HEK293 (cell line): ENCODE data around the gene BPIFB4.

Source experiments
- CTCF ChIA-PET: fragments of 350-600 bp; formaldehyde crosslinking; extraction: SDS; loops from one replicate; lab custom pipeline; 2021; ENCODE audit warnings: antibody characterized with exemption; lab: Yijun Ruan, JAX
- POLR2A ChIA-PET: fragments of 300-600 bp; formaldehyde crosslinking; extraction: SDS; loops from one replicate; lab custom pipeline; 2020; ENCODE audit warnings: antibody characterized with exemption, inconsistent platforms; lab: Yijun Ruan, JAX
- H3K27ac ChIP-seq: fragments of 200-500 bp; sonication (Bioruptor generic); 2 replicates; pipeline ENCODE4 v1.5.1; 2014; ENCODE audit warnings: low read depth, low read length, control low read depth, inconsistent platforms; ENCODE audit errors: extremely low read depth
- H3K36me3 ChIP-seq, 2 experiments: fragments of 200-500 bp in 1 of 2; sonication (Bioruptor generic) in 1 of 2; 1 replicate in 1 of 2; 2 replicates in 1 of 2; pipeline ENCODE4 v1.5.1; 2014 to 2017; ENCODE audit warnings: inconsistent platforms in 2 of 2, low read length in 2 of 2; ENCODE audit not compliant: control insufficient read depth in 2 of 2, insufficient read depth in 1 of 2
- H3K4me1 ChIP-seq: fragments of 200-500 bp; sonication (Bioruptor generic); 2 replicates; pipeline ENCODE4 v1.5.1; 2014; ENCODE audit warnings: mild to moderate bottlenecking, low read length, inconsistent platforms; ENCODE audit not compliant: control insufficient read depth, insufficient read depth
- H3K4me3 ChIP-seq: 2 replicates; pipeline ENCODE4 v1.5.1; 2011; ENCODE audit warnings: low read depth, mild to moderate bottlenecking, control low read depth, low read length, moderate library complexity
- H3K9me3 ChIP-seq: fragments of 200-500 bp; sonication (Bioruptor generic); 2 replicates; pipeline ENCODE4 v1.5.1; 2014; ENCODE audit warnings: low read depth, low read length, inconsistent platforms; ENCODE audit not compliant: control insufficient read depth, insufficient read depth
- BCL11A ChIP-seq: fragments of 450-650 bp; formaldehyde crosslinking; IDR thresholded peaks from 2 replicates; pipeline ENCODE4 v1.5.1; 2016; ENCODE audit warnings: low read depth, missing biosample characterization, missing genetic modification characterization
- MZF1 ChIP-seq: fragments of 450-650 bp; formaldehyde crosslinking; IDR thresholded peaks from 2 replicates; pipeline ENCODE4 v1.5.1; 2017; ENCODE audit warnings: missing biosample characterization, missing genetic modification characterization, borderline replicate concordance
- TCF7L2 ChIP-seq: IDR thresholded peaks from 2 replicates; pipeline ENCODE4 v1.6.1; 2011; ENCODE audit warnings: low read depth, mild to moderate bottlenecking, inconsistent platforms, low read length, moderate library complexity, borderline replicate concordance
- ZBTB8A ChIP-seq: fragments of 450-650 bp; formaldehyde crosslinking; IDR thresholded peaks from 2 replicates; pipeline ENCODE4 v1.5.1; 2016; ENCODE audit warnings: missing biosample characterization, missing genetic modification characterization
- ZFHX2 ChIP-seq: fragments of 450-650 bp; formaldehyde crosslinking; conservative IDR thresholded peaks from 2 replicates; pipeline ENCODE4 v1.5.1; 2016; ENCODE audit warnings: missing biosample characterization, missing genetic modification characterization
- ZNF174 ChIP-seq: fragments of 450-650 bp; formaldehyde crosslinking; IDR thresholded peaks from 2 replicates; pipeline ENCODE4 v1.5.0; 2017; ENCODE audit warnings: missing biosample characterization, mild to moderate bottlenecking, missing genetic modification characterization
- ZNF19 ChIP-seq: fragments of 450-650 bp; formaldehyde crosslinking; IDR thresholded peaks from 2 replicates; pipeline ENCODE4; 2016; ENCODE audit warnings: missing biosample characterization, missing genetic modification characterization, low read depth
- ZNF2 ChIP-seq: fragments of 450-650 bp; formaldehyde crosslinking; IDR thresholded peaks from 2 replicates; pipeline ENCODE4 v1.5.1; 2016; ENCODE audit warnings: missing biosample characterization, missing genetic modification characterization
- ZNF211 ChIP-seq: fragments of 450-650 bp; formaldehyde crosslinking; IDR thresholded peaks from 2 replicates; pipeline ENCODE4 v1.5.1; 2016; ENCODE audit warnings: low read depth, missing biosample characterization, missing genetic modification characterization
- ZNF248 ChIP-seq: fragments of 450-650 bp; formaldehyde crosslinking; IDR thresholded peaks from 2 replicates; pipeline ENCODE4 v1.5.1; 2017; ENCODE audit warnings: missing biosample characterization, missing genetic modification characterization
- ZNF324 ChIP-seq: fragments of 450-650 bp; formaldehyde crosslinking; IDR thresholded peaks from 2 replicates; pipeline ENCODE4 v1.5.1; 2016; ENCODE audit warnings: missing biosample characterization, missing genetic modification characterization
- ZNF37A ChIP-seq: fragments of 450-650 bp; IDR thresholded peaks from 2 replicates; pipeline ENCODE4 v1.5.1; 2018; ENCODE audit warnings: missing biosample characterization, missing genetic modification characterization
- ZNF549 ChIP-seq: fragments of 450-650 bp; IDR thresholded peaks from 2 replicates; pipeline ENCODE4 v1.5.1; 2018; ENCODE audit warnings: missing biosample characterization, missing genetic modification characterization, mild to moderate bottlenecking, inconsistent platforms, moderate library complexity
- ZNF623 ChIP-seq: fragments of 450-650 bp; formaldehyde crosslinking; IDR thresholded peaks from 2 replicates; pipeline ENCODE4 v1.5.1; 2016; ENCODE audit warnings: missing biosample characterization, missing genetic modification characterization
- ZNF629 ChIP-seq: fragments of 450-650 bp; formaldehyde crosslinking; IDR thresholded peaks from 2 replicates; pipeline ENCODE4 v1.5.1; 2017; ENCODE audit warnings: missing biosample characterization, missing genetic modification characterization
- ZNF654 ChIP-seq: fragments of 450-650 bp; formaldehyde crosslinking; IDR thresholded peaks from 2 replicates; pipeline ENCODE4 v1.5.1; 2016; ENCODE audit warnings: low read depth, missing biosample characterization, missing genetic modification characterization
- ZNF76 ChIP-seq: fragments of 450-650 bp; formaldehyde crosslinking; IDR thresholded peaks from 2 replicates; pipeline ENCODE4; 2016; ENCODE audit warnings: low read depth, missing biosample characterization, missing genetic modification characterization, borderline replicate concordance
- ZSCAN23 ChIP-seq: fragments of 450-650 bp; formaldehyde crosslinking; IDR thresholded peaks from 2 replicates; pipeline ENCODE4 v1.5.1; 2016; ENCODE audit warnings: missing biosample characterization, missing genetic modification characterization
- TF ChIP-seq, protein P1 (sequence below): fragments of 450-650 bp; formaldehyde crosslinking; IDR thresholded peaks from 2 replicates; pipeline ENCODE4 v1.5.1; 2016; ENCODE audit warnings: missing biosample characterization, missing genetic modification characterization
- TF ChIP-seq, protein P2 (sequence below): fragments of 450-650 bp; formaldehyde crosslinking; IDR thresholded peaks from 2 replicates; pipeline ENCODE4 v1.5.1; 2016; ENCODE audit warnings: missing biosample characterization, missing genetic modification characterization, borderline replicate concordance
- TF ChIP-seq, protein P3 (sequence below): fragments of 450-650 bp; formaldehyde crosslinking; IDR thresholded peaks from 2 replicates; pipeline ENCODE4 v1.5.1; 2016; ENCODE audit warnings: missing biosample characterization, missing genetic modification characterization
- TF ChIP-seq, protein P4 (sequence below): fragments of 450-650 bp; formaldehyde crosslinking; IDR thresholded peaks from 2 replicates; pipeline ENCODE4 v1.5.1; 2016; ENCODE audit warnings: missing biosample characterization, missing genetic modification characterization
- TF ChIP-seq, protein P5 (sequence below): fragments of 450-650 bp; formaldehyde crosslinking; IDR thresholded peaks from 2 replicates; pipeline ENCODE4 v1.5.1; 2017; ENCODE audit warnings: missing biosample characterization, missing genetic modification characterization
- TF ChIP-seq, protein P6 (sequence below): fragments of 450-650 bp; formaldehyde crosslinking; IDR thresholded peaks from 2 replicates; pipeline ENCODE4 v1.5.1; 2016; ENCODE audit warnings: missing biosample characterization, missing genetic modification characterization
- TF ChIP-seq, protein P7 (sequence below): fragments of 450-650 bp; formaldehyde crosslinking; IDR thresholded peaks from 2 replicates; pipeline ENCODE4 v1.5.1; 2016; ENCODE audit warnings: missing biosample characterization, missing genetic modification characterization

Gene BPIFB4

DNA sequence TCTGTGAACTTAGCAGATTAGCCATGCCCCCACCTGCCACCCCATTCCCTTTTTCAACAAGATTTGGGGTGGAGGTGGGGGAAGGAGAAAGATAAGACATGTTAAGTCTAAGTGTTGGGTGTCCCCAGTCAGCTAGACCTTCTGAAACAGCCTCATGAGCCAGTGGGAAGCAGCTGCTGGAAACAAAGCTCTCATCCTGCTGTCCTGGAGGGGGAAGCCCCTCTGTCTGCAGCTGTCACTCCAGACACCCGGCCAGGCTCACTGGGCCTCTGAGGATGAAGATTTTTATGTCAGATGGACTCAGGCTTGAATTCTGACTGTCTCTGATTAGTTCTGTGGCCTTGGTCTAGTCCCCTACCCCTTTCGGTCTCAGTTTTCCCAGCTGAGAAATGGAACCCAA lies 24.7 kb upstream of the BPIFB4 start:
- H3K4me1 ChIP-seq, result no peaks in the 10 kb centered on the region
- no peak for TF ChIP-seq ZNF549 (tag by site-specific recombination)
- TF ChIP-seq ZNF248, result no peak
- TF ChIP-seq, protein P1, sequence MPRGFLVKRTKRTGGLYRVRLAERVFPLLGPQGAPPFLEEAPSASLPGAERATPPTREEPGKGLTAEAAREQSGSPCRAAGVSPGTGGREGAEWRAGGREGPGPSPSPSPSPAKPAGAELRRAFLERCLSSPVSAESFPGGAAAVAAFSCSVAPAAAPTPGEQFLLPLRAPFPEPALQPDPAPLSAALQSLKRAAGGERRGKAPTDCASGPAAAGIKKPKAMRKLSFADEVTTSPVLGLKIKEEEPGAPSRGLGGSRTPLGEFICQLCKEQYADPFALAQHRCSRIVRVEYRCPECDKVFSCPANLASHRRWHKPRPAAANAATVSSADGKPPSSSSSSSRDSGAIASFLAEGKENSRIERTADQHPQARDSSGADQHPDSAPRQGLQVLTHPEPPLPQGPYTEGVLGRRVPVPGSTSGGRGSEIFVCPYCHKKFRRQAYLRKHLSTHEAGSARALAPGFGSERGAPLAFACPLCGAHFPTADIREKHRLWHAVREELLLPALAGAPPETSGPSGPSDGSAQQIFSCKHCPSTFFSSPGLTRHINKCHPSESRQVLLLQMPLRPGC (tag by site-specific recombination), result no peak
- no peak for TF ChIP-seq ZNF2 (tag by site-specific recombination)
- TF ChIP-seq BCL11A, result no peak
- TF ChIP-seq ZNF37A (tag by site-specific recombination), result no peak
- TF ChIP-seq ZNF623, result no peak
- TF ChIP-seq ZNF654 (tag by site-specific recombination), result no peak
- TF ChIP-seq ZNF324 (tag by site-specific recombination), result no peak
- TF ChIP-seq, protein P2, sequence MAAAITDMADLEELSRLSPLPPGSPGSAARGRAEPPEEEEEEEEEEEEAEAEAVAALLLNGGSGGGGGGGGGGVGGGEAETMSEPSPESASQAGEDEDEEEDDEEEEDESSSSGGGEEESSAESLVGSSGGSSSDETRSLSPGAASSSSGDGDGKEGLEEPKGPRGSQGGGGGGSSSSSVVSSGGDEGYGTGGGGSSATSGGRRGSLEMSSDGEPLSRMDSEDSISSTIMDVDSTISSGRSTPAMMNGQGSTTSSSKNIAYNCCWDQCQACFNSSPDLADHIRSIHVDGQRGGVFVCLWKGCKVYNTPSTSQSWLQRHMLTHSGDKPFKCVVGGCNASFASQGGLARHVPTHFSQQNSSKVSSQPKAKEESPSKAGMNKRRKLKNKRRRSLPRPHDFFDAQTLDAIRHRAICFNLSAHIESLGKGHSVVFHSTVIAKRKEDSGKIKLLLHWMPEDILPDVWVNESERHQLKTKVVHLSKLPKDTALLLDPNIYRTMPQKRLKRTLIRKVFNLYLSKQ (tag by site-specific recombination), result no peak
- TF ChIP-seq, protein P3, sequence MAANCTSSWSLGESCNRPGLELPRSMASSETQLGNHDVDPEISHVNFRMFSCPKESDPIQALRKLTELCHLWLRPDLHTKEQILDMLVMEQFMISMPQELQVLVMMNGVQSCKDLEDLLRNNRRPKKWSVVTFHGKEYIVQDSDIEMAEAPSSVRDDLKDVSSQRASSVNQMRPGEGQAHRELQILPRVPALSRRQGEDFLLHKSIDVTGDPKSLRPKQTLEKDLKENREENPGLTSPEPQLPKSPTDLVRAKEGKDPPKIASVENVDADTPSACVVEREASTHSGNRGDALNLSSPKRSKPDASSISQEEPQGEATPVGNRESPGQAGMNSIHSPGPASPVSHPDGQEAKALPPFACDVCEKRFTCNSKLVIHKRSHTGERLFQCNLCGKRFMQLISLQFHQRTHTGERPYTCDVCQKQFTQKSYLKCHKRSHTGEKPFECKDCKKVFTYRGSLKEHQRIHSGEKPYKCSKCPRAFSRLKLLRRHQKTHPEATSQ (tag by site-specific recombination), result no peak
- TF ChIP-seq TCF7L2, result no peak
- TF ChIP-seq ZNF174 (tag by site-specific recombination), result no peak
- TF ChIP-seq ZNF76, result no peak
- no peak for TF ChIP-seq ZNF19 (tag by site-specific recombination)
- no peak for TF ChIP-seq ZFHX2
- no peak for TF ChIP-seq MZF1 (tag by site-specific recombination)
- no peak for TF ChIP-seq ZBTB8A (tag by site-specific recombination)
- no peak for TF ChIP-seq ZSCAN23 (tag by site-specific recombination)
- TF ChIP-seq, protein P4, sequence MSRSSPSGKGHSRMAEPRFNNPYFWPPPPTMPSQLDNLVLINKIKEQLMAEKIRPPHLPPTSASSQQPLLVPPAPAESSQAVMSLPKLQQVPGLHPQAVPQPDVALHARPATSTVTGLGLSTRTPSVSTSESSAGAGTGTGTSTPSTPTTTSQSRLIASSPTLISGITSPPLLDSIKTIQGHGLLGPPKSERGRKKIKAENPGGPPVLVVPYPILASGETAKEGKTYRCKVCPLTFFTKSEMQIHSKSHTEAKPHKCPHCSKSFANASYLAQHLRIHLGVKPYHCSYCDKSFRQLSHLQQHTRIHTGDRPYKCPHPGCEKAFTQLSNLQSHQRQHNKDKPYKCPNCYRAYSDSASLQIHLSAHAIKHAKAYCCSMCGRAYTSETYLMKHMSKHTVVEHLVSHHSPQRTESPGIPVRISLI (tag by site-specific recombination), result no peak
- ChIA-PET CTCF (no interaction called here), POLR2A (no interaction called here)
- no peak overlapping the region for H3K4me3 ChIP-seq
- no peaks in the 10 kb centered on the region for H3K36me3 ChIP-seq
- no peaks in the 10 kb centered on the region for H3K9me3 ChIP-seq
- H3K27ac ChIP-seq, result no peak overlapping the region

DNA sequence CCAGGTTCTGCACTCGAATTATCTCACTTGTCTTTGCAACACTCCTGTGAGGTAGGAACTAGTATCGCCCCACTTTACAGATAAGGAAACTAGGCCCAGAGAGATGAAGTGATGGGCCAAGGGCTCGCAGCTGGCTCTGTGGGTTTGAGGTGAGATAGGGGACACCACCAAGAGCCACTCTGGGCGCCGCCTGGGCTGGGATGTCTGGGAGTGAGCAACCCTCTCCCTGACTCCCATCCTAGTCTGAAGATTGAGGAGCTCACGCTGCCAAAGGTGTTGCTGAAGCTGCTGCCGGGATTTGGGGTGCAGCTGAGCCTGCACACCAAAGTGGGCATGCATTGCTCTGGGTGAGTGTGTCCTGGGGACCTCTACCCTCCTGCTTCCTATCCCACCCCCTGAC lies 20.3 kb upstream of the BPIFB4 start:
- ChIA-PET CTCF (no interaction called here), POLR2A (no interaction called here)
- Histone ChIP-seq H3K4me1 (no peaks in the 10 kb centered on the region), H3K4me3 (no peak overlapping the region), H3K27ac (no peak overlapping the region), H3K36me3 (no peaks in the 10 kb centered on the region), H3K9me3 (no peaks in the 10 kb centered on the region)
- no peak for TF ChIP-seq ZNF629 (tag by site-specific recombination)
- no peak for TF ChIP-seq ZNF174 (tag by site-specific recombination)
- TF ChIP-seq, protein P5, sequence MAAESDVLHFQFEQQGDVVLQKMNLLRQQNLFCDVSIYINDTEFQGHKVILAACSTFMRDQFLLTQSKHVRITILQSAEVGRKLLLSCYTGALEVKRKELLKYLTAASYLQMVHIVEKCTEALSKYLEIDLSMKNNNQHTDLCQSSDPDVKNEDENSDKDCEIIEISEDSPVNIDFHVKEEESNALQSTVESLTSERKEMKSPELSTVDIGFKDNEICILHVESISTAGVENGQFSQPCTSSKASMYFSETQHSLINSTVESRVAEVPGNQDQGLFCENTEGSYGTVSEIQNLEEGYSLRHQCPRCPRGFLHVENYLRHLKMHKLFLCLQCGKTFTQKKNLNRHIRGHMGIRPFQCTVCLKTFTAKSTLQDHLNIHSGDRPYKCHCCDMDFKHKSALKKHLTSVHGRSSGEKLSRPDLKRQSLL (tag by site-specific recombination), result no peak
- TF ChIP-seq, protein P6, sequence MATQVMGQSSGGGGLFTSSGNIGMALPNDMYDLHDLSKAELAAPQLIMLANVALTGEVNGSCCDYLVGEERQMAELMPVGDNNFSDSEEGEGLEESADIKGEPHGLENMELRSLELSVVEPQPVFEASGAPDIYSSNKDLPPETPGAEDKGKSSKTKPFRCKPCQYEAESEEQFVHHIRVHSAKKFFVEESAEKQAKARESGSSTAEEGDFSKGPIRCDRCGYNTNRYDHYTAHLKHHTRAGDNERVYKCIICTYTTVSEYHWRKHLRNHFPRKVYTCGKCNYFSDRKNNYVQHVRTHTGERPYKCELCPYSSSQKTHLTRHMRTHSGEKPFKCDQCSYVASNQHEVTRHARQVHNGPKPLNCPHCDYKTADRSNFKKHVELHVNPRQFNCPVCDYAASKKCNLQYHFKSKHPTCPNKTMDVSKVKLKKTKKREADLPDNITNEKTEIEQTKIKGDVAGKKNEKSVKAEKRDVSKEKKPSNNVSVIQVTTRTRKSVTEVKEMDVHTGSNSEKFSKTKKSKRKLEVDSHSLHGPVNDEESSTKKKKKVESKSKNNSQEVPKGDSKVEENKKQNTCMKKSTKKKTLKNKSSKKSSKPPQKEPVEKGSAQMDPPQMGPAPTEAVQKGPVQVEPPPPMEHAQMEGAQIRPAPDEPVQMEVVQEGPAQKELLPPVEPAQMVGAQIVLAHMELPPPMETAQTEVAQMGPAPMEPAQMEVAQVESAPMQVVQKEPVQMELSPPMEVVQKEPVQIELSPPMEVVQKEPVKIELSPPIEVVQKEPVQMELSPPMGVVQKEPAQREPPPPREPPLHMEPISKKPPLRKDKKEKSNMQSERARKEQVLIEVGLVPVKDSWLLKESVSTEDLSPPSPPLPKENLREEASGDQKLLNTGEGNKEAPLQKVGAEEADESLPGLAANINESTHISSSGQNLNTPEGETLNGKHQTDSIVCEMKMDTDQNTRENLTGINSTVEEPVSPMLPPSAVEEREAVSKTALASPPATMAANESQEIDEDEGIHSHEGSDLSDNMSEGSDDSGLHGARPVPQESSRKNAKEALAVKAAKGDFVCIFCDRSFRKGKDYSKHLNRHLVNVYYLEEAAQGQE (tag by site-specific recombination), result no peak
- no peak for TF ChIP-seq MZF1 (tag by site-specific recombination)
- TF ChIP-seq, protein P7, sequence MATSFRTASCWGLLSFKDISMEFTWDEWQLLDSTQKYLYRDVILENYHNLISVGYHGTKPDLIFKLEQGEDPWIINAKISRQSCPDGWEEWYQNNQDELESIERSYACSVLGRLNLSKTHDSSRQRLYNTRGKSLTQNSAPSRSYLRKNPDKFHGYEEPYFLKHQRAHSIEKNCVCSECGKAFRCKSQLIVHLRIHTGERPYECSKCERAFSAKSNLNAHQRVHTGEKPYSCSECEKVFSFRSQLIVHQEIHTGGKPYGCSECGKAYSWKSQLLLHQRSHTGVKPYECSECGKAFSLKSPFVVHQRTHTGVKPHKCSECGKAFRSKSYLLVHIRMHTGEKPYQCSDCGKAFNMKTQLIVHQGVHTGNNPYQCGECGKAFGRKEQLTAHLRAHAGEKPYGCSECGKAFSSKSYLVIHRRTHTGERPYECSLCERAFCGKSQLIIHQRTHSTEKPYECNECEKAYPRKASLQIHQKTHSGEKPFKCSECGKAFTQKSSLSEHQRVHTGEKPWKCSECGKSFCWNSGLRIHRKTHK (tag by site-specific recombination), result no peak
- TF ChIP-seq TCF7L2, result no peak
- TF ChIP-seq ZNF211 (tag by site-specific recombination), result no peak
